GM12892 (cell line): Measurements from ENCODE around the gene IRF3.

Experiments used
- DNase-seq: peaks from one replicate; pipeline ENCODE4 v3.0.0; 2011; ENCODE audit not compliant: insufficient read length
- FAIRE-seq: peaks from 2 replicates; lab custom pipeline; 2011; peaks lifted over from hg19 to GRCh38; lab: Jason Lieb, UNC
- POLR2A ChIP-seq: IDR thresholded peaks from 2 replicates; pipeline ENCODE4 v1.6.1; 2011; ENCODE audit warnings: low read depth, low read length, control low read depth
- POLR2AphosphoS5 ChIP-seq: IDR thresholded peaks from 2 replicates; pipeline ENCODE4 v1.6.1; 2011; ENCODE audit warnings: low read depth, low read length, control low read depth
- TAF1 ChIP-seq: IDR thresholded peaks from 2 replicates; pipeline ENCODE4 v1.6.1; 2011; ENCODE audit warnings: low read depth, mild to moderate bottlenecking, control low read depth, low read length, borderline replicate concordance

IRF3 gene

GRCh38 chr19:49691243-49692146 lies 25.8 kb upstream of the IRF3 start:
- no peak for DNase-seq
- TF ChIP-seq POLR2AphosphoS5 (no peak), POLR2A (no peak), TAF1 (no peak)
- no peak for FAIRE-seq

GRCh38 chr19:49690656-49691242 lies 25.1 kb upstream of the IRF3 start, which contains the start of gene CPT1C:
Gene CPT1C (plus strand): TSS chr19:49691116. CDS start chr19:49692253, 1,137 bp downstream.
- FAIRE-seq, result peak; percentile 27
- DNase-seq, result peak; percentile 52
- peak; percentile 36 for TF ChIP-seq POLR2A
- TF ChIP-seq TAF1, result no peak
- peak; percentile 40; the same call in 1 of the 2 replicates for TF ChIP-seq POLR2AphosphoS5

- no peak for FAIRE-seq
- DNase-seq, result no peak
- TF ChIP-seq TAF1 (no peak), POLR2AphosphoS5 (no peak), POLR2A (no peak)
Measured at GRCh38 chr19:49690079-49690655, 24.5 kb upstream of the IRF3 start.

DNA sequence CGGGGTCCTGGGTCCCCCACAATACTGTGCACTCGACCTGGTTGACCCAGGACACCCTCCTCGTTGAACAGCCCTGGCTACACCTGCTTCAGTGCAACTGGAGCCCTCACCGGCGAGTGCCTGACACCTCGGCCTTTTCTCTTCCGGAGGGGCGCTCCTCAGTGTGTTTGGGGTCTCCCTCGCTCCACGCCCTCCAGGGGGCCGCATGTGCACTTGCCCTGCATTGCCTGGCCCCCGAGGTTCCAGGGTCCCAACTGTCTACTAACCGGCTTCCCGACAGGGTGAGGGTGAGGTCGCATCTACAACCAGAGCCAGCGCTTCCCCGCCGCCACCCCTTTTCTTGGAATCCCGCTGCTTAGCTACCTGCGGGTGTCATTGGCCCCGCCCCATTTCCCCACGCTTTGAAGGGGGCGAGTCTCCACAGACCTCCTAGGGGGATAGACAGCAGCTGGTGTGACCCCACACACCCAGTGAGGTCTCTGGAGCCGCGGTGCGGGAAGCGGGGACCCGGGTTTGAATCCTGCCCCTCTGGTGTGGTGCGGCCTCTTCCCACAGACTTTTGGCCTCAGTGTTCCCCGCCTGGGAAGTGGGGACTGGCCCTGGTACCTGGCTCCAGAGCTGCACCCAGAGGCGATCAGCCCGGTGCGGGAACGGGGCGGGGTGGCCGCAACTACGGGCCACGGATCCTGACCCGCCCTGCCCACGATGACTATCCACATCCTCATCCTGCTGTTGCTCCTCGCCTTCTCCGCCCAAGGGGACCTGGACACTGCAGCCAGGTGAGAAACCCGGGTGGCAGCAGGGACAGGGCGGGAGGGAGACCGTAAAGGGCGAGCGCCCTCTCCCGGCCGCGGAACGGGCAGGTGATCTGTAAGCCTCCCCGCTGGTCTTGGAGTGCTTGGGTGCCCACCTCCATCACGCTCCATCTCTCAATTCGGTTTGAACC lies 23.7 kb upstream of the IRF3 start, which contains the start of gene ADM5:
Gene ADM5 (plus strand): TSS at position 462 of the 946 bp plus-strand sequence. CDS start 244 bp downstream, at position 706.
- FAIRE-seq, result no peak
- DNase-seq, result peak; percentile 49

DNA sequence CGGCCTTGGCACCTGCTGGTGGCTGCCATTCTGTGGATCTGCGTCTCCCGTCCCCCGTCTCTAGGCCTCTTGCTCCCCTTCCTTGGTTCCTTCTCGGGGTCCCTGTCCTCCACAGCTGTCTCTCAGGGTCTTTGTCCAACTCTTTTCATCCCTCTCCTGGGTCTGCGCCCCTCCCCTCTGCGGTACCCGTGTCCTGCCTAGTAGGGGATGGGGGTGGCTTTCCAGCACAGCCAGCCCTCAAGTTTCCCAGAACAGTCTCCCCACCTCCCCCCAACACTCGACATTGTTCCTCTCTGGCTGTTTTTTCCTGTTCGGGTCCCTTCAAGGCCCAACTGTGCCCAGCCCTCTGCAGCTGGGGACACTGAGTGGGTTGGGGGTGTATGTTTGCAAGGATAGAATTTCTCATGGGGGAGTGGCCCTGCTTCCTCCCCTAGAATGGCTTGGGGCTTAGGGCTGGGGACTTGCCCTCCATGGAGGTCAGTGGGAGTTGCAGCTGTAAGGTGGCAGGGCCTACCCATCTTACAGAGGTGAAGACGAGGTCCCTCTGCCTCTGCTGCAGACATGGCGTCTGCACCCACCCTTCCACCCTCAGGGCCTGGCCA lies 23.0 kb upstream of the IRF3 start:
- TF ChIP-seq POLR2AphosphoS5 (peak; percentile 67; the same call in 1 of the 2 replicates), TAF1 (no peak), POLR2A (0 out of 2 replicates have a peak, but pooled peaks have one; percentile 26)

More for the DNA sequence above, 23.7 kb upstream of the IRF3 start, which contains the start of gene ADM5:
- TF ChIP-seq POLR2AphosphoS5 (no peak), POLR2A (peak; percentile 28; the same call in 1 of the 2 replicates)

DNA sequence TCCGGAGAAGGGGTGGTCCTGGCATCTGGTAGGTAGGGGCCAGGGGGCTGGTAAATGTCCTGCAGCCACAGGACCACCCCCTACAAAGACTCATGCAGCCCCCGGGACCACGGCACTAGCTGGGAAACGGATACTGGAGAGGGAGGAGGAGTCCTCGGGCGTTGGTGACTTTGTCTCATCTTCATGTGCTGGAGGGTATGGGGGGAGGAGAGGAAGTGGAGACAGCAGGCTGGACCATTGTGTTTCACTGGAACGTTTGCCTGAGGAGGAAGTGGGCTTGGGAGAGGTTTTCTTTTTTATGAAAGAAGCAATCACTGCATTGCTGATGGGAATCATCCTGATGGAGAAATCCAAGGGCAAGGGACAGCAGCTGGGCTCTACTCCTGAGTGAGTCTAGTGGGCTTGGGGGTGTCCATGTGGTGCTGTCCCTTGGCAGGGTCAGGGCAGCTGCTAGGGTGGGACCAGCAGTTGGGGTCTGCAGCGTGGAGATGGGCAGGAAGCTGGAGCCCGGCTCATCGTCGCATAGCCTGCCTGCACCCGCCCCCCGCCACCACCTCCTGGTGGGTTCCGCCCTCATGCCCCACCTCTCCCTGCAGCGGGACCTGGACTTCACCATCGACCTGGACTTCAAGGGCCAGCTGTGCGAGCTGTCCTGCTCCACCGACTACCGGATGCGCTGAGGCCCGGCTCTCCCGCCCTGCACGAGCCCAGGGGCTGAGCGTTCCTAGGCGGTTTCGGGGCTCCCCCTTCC lies 22.1 kb upstream of the IRF3 start:
- DNase-seq (no peak), FAIRE-seq (no peak)
- no peak for TF ChIP-seq POLR2A
- no peak for TF ChIP-seq TAF1
- no peak; the same call in 1 of the 2 replicates for TF ChIP-seq POLR2AphosphoS5

More for the DNA sequence above, 23.0 kb upstream of the IRF3 start:
- DNase-seq (no peak), FAIRE-seq (no peak)

GRCh38 chr19:49687150-49687549 lies 21.5 kb upstream of the IRF3 start:
- no peak for FAIRE-seq

DNA sequence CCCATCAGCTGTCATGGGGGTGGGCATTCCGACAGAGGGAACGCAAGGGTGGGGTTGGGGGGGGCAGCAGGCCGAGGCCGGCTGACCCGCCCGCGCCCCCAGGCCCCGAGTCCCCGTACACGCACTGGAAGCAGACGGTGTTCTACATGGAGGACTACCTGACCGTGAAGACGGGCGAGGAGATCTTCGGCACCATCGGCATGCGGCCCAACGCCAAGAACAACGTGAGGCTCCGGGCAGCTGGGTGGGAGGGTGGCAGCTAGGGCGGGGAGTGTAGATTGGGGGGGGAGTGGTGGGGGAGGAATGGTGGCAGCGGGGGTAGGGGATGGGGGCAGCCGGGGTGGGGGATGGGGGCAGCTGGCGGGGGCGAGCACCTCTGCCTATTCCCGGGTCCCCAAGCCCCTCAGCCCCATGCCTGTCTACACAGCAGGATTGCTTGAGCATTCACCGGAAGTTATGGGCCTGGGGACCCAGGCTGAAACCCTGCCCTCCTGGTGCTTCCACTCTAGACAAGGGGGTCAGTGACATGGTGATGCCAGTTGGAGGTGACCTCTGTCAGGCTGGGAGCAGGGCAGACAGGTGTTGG lies 20.9 kb upstream of the IRF3 start:
- FAIRE-seq (no peak), DNase-seq (no peak)
- TF ChIP-seq POLR2AphosphoS5, result no peak
- TF ChIP-seq TAF1, result no peak
- TF ChIP-seq POLR2A, result no peak

More at GRCh38 chr19:49687150-49687549, 21.5 kb upstream of the IRF3 start:
- TF ChIP-seq POLR2A, result no peak
- TF ChIP-seq TAF1, result no peak
- TF ChIP-seq POLR2AphosphoS5, result no peak; the same call in 1 of the 2 replicates
- DNase-seq, result no peak

DNA sequence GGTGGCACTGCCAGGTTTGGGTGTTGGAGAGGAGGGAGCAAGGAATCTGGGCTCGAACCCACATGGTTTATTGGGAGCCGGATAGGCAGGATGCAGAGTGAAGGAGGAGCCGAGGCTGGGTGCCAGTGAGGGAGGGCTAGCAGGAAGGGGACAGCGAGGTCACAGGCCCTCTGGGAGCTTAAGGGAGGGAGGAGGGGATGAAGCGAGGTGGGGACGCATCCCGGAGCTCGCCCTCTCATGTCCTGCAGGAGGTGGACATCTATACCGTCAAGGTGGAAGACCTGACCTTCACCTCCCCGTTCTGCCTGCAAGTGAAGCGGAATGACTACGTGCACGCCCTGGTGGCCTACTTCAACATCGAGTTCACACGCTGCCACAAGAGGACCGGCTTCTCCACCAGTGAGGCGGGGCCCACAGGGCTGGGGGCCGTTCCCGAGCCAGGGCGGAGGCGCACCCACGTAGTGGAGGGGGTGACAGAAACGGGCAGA lies 20.2 kb upstream of the IRF3 start:
- DNase-seq, result no peak
- no peak for FAIRE-seq
- no peak for TF ChIP-seq TAF1
- peak; percentile 66 for TF ChIP-seq POLR2A
- peak; percentile 77; the same call in 1 of the 2 replicates for TF ChIP-seq POLR2AphosphoS5
